C1 segment of cervical spinal cord (tissue), 14 donors: ENCODE results near the gene CERS6.

Experiments
- DNase-seq, 14 donors: peaks; one replicate each; lab custom pipeline; 2025; lab: John Stamatoyannopoulos, UW

Gene CERS6

GRCh38 chr2:168441214-168441872, 14.7 kb upstream of the CERS6 start:
- DNase-seq: no peak

GRCh38 chr2:168443818-168444217, 12.3 kb upstream of the CERS6 start:
- DNase-seq: no peak

- DNase-seq: no peak
Observed at GRCh38 chr2:168445960-168446359, 10.1 kb upstream of the CERS6 start.

- DNase-seq: no peak
Observed at GRCh38 chr2:168448980-168449379, 7.1 kb upstream of the CERS6 start.

GRCh38 chr2:168449419-168449818, 6.7 kb upstream of the CERS6 start:
- DNase-seq: no peak

- no peak for DNase-seq
Observed at GRCh38 chr2:168450171-168450570, 5.9 kb upstream of the CERS6 start.

GRCh38 chr2:168450732-168451131, 5.3 kb upstream of the CERS6 start:
- no peak for DNase-seq

- no peak for DNase-seq
Observed at GRCh38 chr2:168452781-168453180, 3.3 kb upstream of the CERS6 start.

- no peak for DNase-seq
Observed at GRCh38 chr2:168453404-168453803, 2.7 kb upstream of the CERS6 start.

- DNase-seq: no peak
Observed at GRCh38 chr2:168454737-168455644, 1.1 kb upstream of the CERS6 start.

- DNase-seq: peak in 8 of 14 donors; percentile 15 to 64 (median 42)
Observed at GRCh38 chr2:168456521-168457189, 583 bp downstream of the CERS6 start.

- peak in 1 of 14 donors; percentile 49 for DNase-seq
Observed at GRCh38 chr2:168457190-168457895, 1.3 kb downstream of the CERS6 start.

- DNase-seq: no peak
Observed at GRCh38 chr2:168458139-168458538, 2.1 kb downstream of the CERS6 start.

GRCh38 chr2:168459256-168459655, 3.2 kb downstream of the CERS6 start:
- DNase-seq: peak in 1 of 14 donors; percentile 68

GRCh38 chr2:168460571-168460970, 4.5 kb downstream of the CERS6 start:
- DNase-seq: no peak

- DNase-seq: no peak
Observed at GRCh38 chr2:168461178-168461941, 5.3 kb downstream of the CERS6 start.

- DNase-seq: no peak
Observed at GRCh38 chr2:168461942-168462331, 5.9 kb downstream of the CERS6 start.

- no peak for DNase-seq
Observed at GRCh38 chr2:168462543-168463045, 6.5 kb downstream of the CERS6 start.

GRCh38 chr2:168465594-168465993, 9.5 kb downstream of the CERS6 start:
- no peak for DNase-seq

GRCh38 chr2:168466190-168466737, 10.2 kb downstream of the CERS6 start:
- DNase-seq: no peak
